Breast epithelium (tissue), 4 donors: ENCODE results near the gene GET4. TPM values are rescaled to one million over a fixed set of nuclear protein-coding genes. Genes with fewer than 3 reads are reported as not detected.
"Not testable (repeated sequence)": the region's sequence is repeated elsewhere in the genome, so short reads cannot be mapped to it uniquely, and the experiment has no call there.

Source experiments
- DNase-seq, 2 donors: peaks; one replicate each; pipeline ENCODE4 v3.0.0-alpha.2; 2019; ENCODE audit warnings: low spot score in 2 of 2
- H3K27ac ChIP-seq, 2 donors: fragments of 200-600 bp; sonication (generic) in 1 of 2; one replicate each; pipeline ENCODE4 v1.5.1; 2016 to 2019; ENCODE audit warnings: mild to moderate bottlenecking in 1 of 2
- H3K27me3 ChIP-seq, 2 donors: fragments of 200-600 bp; sonication (generic) in 1 of 2; one replicate each; pipeline versions ENCODE4 v1.5.1 to v1.6.0; 2017 to 2019; ENCODE audit warnings: control low read depth in 1 of 2, mild to moderate bottlenecking in 1 of 2
- H3K36me3 ChIP-seq: fragments of 200-600 bp; one replicate; pipeline ENCODE4 v1.5.1; 2019
- H3K4me1 ChIP-seq, 2 donors: fragments of 200-600 bp; sonication (generic); one replicate each; pipeline ENCODE4 v1.5.1; 2016 to 2019; ENCODE audit warnings: control low read depth in 1 of 2
- H3K4me3 ChIP-seq, 3 donors: fragments of 200-600 bp; sonication (generic); 1 replicate in 2 of 3; 2 replicates in 1 of 3; pipeline ENCODE4 v1.5.1; 2016 to 2019; ENCODE audit warnings: mild to moderate bottlenecking in 3 of 3, moderate library complexity in 2 of 3
- H3K9me3 ChIP-seq, 2 donors: fragments of 200-600 bp; sonication (generic) in 1 of 2; one replicate each; pipeline ENCODE4 v1.5.1; 2016 to 2019; ENCODE audit warnings: control low read depth in 1 of 2
- CTCF ChIP-seq, 3 donors: fragments of 450-650 bp; IDR thresholded peaks; one replicate each; pipeline ENCODE4 v1.5.1; 2016 to 2017; ENCODE audit warnings: antibody characterized with exemption in 3 of 3, mild to moderate bottlenecking in 3 of 3, moderate library complexity in 3 of 3
- POLR2A ChIP-seq: fragments of 450-650 bp; IDR thresholded peaks from one replicate; pipeline ENCODE4 v1.6.1; 2016; ENCODE audit warnings: antibody characterized with exemption, mild to moderate bottlenecking, moderate library complexity
- POLR2AphosphoS5 ChIP-seq, 3 donors: sonication (generic); formaldehyde crosslinking; IDR thresholded peaks; one replicate each; pipeline ENCODE4 v1.6.1; 2017; ENCODE audit warnings: antibody characterized with exemption in 3 of 3
- intact Hi-C: fragments of 100-400 bp; cut with DNase I; formaldehyde crosslinking; loops from one replicate; pipeline ENCODE4 v1.15.1; 2023; ENCODE audit warnings: low total_unique reads
- total RNA-seq, 3 donors: library from RNA; depleted of rRNA; stranded (reverse); fragments of >200 nt; gene quantifications; one replicate each; pipeline ENCODE4 v1.1.0, GENCODE V29; 2016

The GET4 gene
- total RNA-seq, 3 donors from 2014 or later: 23.7 to 33.4 (median 29.5) TPM

GRCh38 chr7:921071-921461, 44.7 kb downstream of the GET4 start:
- peak in 1 of 2 donors; percentile 40 for DNase-seq
- H3K36me3 ChIP-seq: no peaks in the 10 kb centered on the region

GRCh38 chr7:921581-922333, 45.4 kb downstream of the GET4 start:
- no peaks in the 10 kb centered on the region for H3K27me3 ChIP-seq
- no peak overlapping the region for H3K4me3 ChIP-seq
- DNase-seq: peak in 1 of 2 donors; percentile 46
- no peaks in the 10 kb centered on the region for H3K9me3 ChIP-seq
- H3K27ac ChIP-seq: no peak overlapping the region
- H3K36me3 ChIP-seq: no peaks in the 10 kb centered on the region
- H3K4me1 ChIP-seq: no peaks in the 10 kb centered on the region
- TF ChIP-seq POLR2A (no peak), POLR2AphosphoS5 (IDR thresholded peaks at IDR 0.05) (no peak), CTCF (IDR thresholded peaks at IDR 0.05) (no peak)
- intact Hi-C loops: loop anchor here (5.0 kb wide), 1 partner anchor 431 kb away; no protein-coding TSS in a partner anchor

More at GRCh38 chr7:921071-921461, 44.7 kb downstream of the GET4 start:
- H3K4me3 ChIP-seq: no peak overlapping the region
- intact Hi-C loops: loop anchor here (5.0 kb wide), 1 partner anchor 431 kb away; no protein-coding TSS in a partner anchor
- H3K9me3 ChIP-seq: no peaks in the 10 kb centered on the region
- TF ChIP-seq POLR2A (no peak), POLR2AphosphoS5 (IDR thresholded peaks at IDR 0.05) (no peak), CTCF (IDR thresholded peaks at IDR 0.05) (no peak)
- no peaks in the 10 kb centered on the region for H3K4me1 ChIP-seq
- no peaks in the 10 kb centered on the region for H3K27me3 ChIP-seq
- no peak overlapping the region for H3K27ac ChIP-seq

- H3K4me3 ChIP-seq: no peak overlapping the region
- no peak overlapping the region for H3K27ac ChIP-seq
- DNase-seq: peak in 1 of 2 donors; percentile 35
- intact Hi-C loops: loop anchor here (5.0 kb wide), 1 partner anchor 430 kb away; no protein-coding TSS in a partner anchor
- no peaks in the 10 kb centered on the region for H3K36me3 ChIP-seq
- H3K27me3 ChIP-seq: no peaks in the 10 kb centered on the region
- H3K4me1 ChIP-seq: no peaks in the 10 kb centered on the region
- TF ChIP-seq CTCF (IDR thresholded peaks at IDR 0.05) (no peak), POLR2A (no peak), POLR2AphosphoS5 (IDR thresholded peaks at IDR 0.05) (no peak)
- no peaks in the 10 kb centered on the region for H3K9me3 ChIP-seq
These were observed 46.2 kb downstream of the GET4 start for GRCh38 chr7:922334-923107.

- peak; percentile 34 to 53 for DNase-seq
- TF ChIP-seq CTCF (IDR thresholded peaks at IDR 0.05) (no peak), POLR2AphosphoS5 (IDR thresholded peaks at IDR 0.05) (no peak), POLR2A (no peak)
- intact Hi-C loops: loop anchor here (5.0 kb wide), 1 partner anchor 429 kb away; no protein-coding TSS in a partner anchor
- Histone ChIP-seq H3K4me1 (no peaks in the 10 kb centered on the region), H3K27ac (peak overlapping the region in 1 of 2 donors; percentile 52), H3K9me3 (no peaks in the 10 kb centered on the region), H3K4me3 (peak overlapping the region in 1 of 3 donors; percentile 15), H3K27me3 (no peaks in the 10 kb centered on the region), H3K36me3 (no peaks in the 10 kb centered on the region)
These were observed 47.0 kb downstream of the GET4 start for GRCh38 chr7:923108-924041.

GRCh38 chr7:924042-924441, 47.7 kb downstream of the GET4 start:
- intact Hi-C loops: loop anchor here (5.0 kb wide), 1 partner anchor 428 kb away; no protein-coding TSS in a partner anchor
- not testable (repeated sequence) for H3K27me3 ChIP-seq, H3K9me3 ChIP-seq, H3K4me1 ChIP-seq, H3K4me3 ChIP-seq, H3K27ac ChIP-seq, H3K36me3 ChIP-seq
- peak in 1 of 2 donors; percentile 47 for DNase-seq
